Sigmoid colon (tissue), 7 donors: ENCODE measurements around the gene NXPH4. TPM values are rescaled to one million over a fixed set of nuclear protein-coding genes. Genes with fewer than 3 reads are reported as not detected.

Experiments used
- DNase-seq: peaks from one replicate; pipeline ENCODE4 v3.0.0-alpha.2; 2019
- H3K27ac ChIP-seq, 4 donors: fragments of 200-600 bp; sonication (generic); one replicate each; pipeline ENCODE4 v1.5.1; 2016 to 2019; ENCODE audit warnings: mild to moderate bottlenecking in 1 of 4
- H3K27me3 ChIP-seq, 3 donors: fragments of 200-600 bp; sonication (generic); one replicate each; pipeline ENCODE4 v1.5.1; 2019; ENCODE audit warnings: mild to moderate bottlenecking in 1 of 3
- H3K36me3 ChIP-seq, 4 donors: fragments of 200-600 bp; sonication (generic); one replicate each; pipeline ENCODE4 v1.5.1; 2016 to 2019
- H3K4me1 ChIP-seq, 4 donors: fragments of 200-600 bp; sonication (generic); one replicate each; pipeline ENCODE4 v1.5.1; 2017 to 2019
- H3K4me3 ChIP-seq, 4 donors: fragments of 200-600 bp; sonication (generic); one replicate each; pipeline ENCODE4 v1.5.1; 2017 to 2019; ENCODE audit warnings: mild to moderate bottlenecking in 2 of 4, moderate library complexity in 1 of 4
- H3K9me3 ChIP-seq, 4 donors: fragments of 200-600 bp in 3 of 4; sonication (generic) in 3 of 4; one replicate each; pipeline versions ENCODE4 v1.5.1 to v1.6.1; 2013 to 2019
- CTCF ChIP-seq, 4 experiments: fragments of 450-650 bp in 3 of 4; fragments of 200-600 bp in 1 of 4; IDR thresholded peaks; one replicate each; pipeline ENCODE4 v1.5.1; 2016 to 2019; ENCODE audit warnings: antibody characterized with exemption in 4 of 4, mild to moderate bottlenecking in 3 of 4, moderate library complexity in 2 of 4
- EP300 ChIP-seq, 4 donors: sonication (generic); formaldehyde crosslinking; IDR thresholded peaks; one replicate each; pipeline ENCODE4 v1.6.1; 2017; ENCODE audit warnings: antibody characterized with exemption in 4 of 4
- POLR2A ChIP-seq, 2 donors: fragments of 450-650 bp; IDR thresholded peaks; one replicate each; pipeline ENCODE4 v1.6.1; 2016; ENCODE audit warnings: antibody characterized with exemption in 2 of 2, mild to moderate bottlenecking in 2 of 2, moderate library complexity in 2 of 2
- POLR2AphosphoS5 ChIP-seq, 4 donors: sonication (generic); formaldehyde crosslinking; IDR thresholded peaks; one replicate each; pipeline ENCODE4 v1.6.1; 2017; ENCODE audit warnings: antibody characterized with exemption in 4 of 4
- WGBS, 2 donors: extraction: QIAGEN DNeasy Blood & Tissue Kit; methylation state at CpG; one replicate each; pipeline ENCODE4 v1.1.7; 2013; 5-methylcytosine and 5-hydroxymethylcytosine counted together
- intact Hi-C: fragments of 100-400 bp; cut with DNase I; formaldehyde crosslinking; loops from one replicate; pipeline ENCODE4 v1.15.1; 2023
- polyA plus RNA-seq, 3 donors: library from polyadenylated mRNA; stranded (reverse); fragments of 200-250 nt; gene quantifications; one replicate each; pipeline ENCODE4 v1.2.3, GENCODE V29; 2013
- total RNA-seq, 4 donors: library from RNA; depleted of rRNA; stranded (reverse); fragments of >200 nt; gene quantifications; one replicate each; pipeline ENCODE4 v1.1.0, GENCODE V29; 2016
- donor health status: healthy with polysubstance abuse.
- donor health status: Bipolar disorder and iron deficiency.
- donor health status: healthy.

Gene NXPH4
- total and polyA plus RNA-seq, 7 donors: 0.13 TPM; not detected in 6

DNA sequence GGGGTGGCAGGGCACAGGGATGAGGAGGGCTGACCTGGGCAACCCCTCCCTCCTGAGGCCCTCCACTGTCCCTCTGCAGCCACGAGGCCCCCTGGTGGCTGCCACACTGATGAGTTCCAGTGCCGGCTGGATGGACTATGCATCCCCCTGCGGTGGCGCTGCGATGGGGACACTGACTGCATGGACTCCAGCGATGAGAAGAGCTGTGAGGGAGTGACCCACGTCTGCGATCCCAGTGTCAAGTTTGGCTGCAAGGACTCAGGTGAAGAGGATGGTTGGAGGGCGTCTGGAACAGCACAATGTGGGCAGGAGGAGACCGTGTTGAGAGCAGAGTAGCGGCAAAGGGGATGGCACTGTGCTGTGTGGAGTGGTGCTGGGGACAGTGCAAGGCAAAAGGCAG is 43.5 kb upstream of the NXPH4 start:
- TF ChIP-seq EP300 (IDR thresholded peaks at IDR 0.05) (no peak), CTCF (IDR thresholded peaks at IDR 0.05) (peak; percentile 22 to 49 (median 41)), POLR2A (IDR thresholded peaks at IDR 0.05) (no peak), POLR2AphosphoS5 (IDR thresholded peaks at IDR 0.05) (no peak)
- intact Hi-C loops: loop anchor here (5.0 kb wide), 1 partner anchor 166 kb away; the partner anchor contains the start of gene ZBTB39
- peaks cover 29 to 71% (median 45%) of the 10 kb centered on the region in 4 donors for H3K36me3 ChIP-seq

GRCh38 chr12:57173683-57174082 is 42.9 kb upstream of the NXPH4 start:
- no peak for DNase-seq
- no peaks in the 10 kb centered on the region for H3K27me3 ChIP-seq
- intact Hi-C loops: loop anchor here (2.0 to 5.0 kb wide), 2 partner anchors 47 to 166 kb away; partner anchors contain the start of gene ZBTB39
- no peaks in the 10 kb centered on the region for H3K9me3 ChIP-seq
- TF ChIP-seq POLR2A (IDR thresholded peaks at IDR 0.05): no peak
- TF ChIP-seq CTCF (IDR thresholded peaks at IDR 0.05): no peak
- TF ChIP-seq EP300 (IDR thresholded peaks at IDR 0.05): no peak
- no peak for TF ChIP-seq POLR2AphosphoS5 (IDR thresholded peaks at IDR 0.05)
- peaks cover 0 to 32% (median 16%) of the 10 kb centered on the region in 4 donors for H3K4me1 ChIP-seq
- H3K4me3 ChIP-seq: no peak overlapping the region
- no peak overlapping the region for H3K27ac ChIP-seq
- WGBS, 2 donors: 90 to 93% methylated on average over 14 of the region's 14 CpGs
- peaks cover 28 to 71% (median 44%) of the 10 kb centered on the region in 4 donors for H3K36me3 ChIP-seq

More for the DNA sequence above, 43.5 kb upstream of the NXPH4 start:
- 63 to 64% methylated on average over 11 of the region's 11 CpGs for WGBS, 2 donors
- Histone ChIP-seq H3K27me3 (no peaks in the 10 kb centered on the region), H3K4me1 (peaks cover 0 to 32% (median 16%) of the 10 kb centered on the region in 4 donors), H3K27ac (peak overlapping the region in 2 of 4 donors; percentile 5 to 59), H3K4me3 (no peak overlapping the region), H3K9me3 (no peaks in the 10 kb centered on the region)
- DNase-seq: no peak

GRCh38 chr12:57175428-57176138 is 41.0 kb upstream of the NXPH4 start:
- 39 to 64% methylated on average over 29 of the region's 29 CpGs for WGBS, 2 donors
- Histone ChIP-seq H3K4me3 (no peak overlapping the region), H3K27ac (peak overlapping the region; percentile 20 to 64 (median 38)), H3K9me3 (no peaks in the 10 kb centered on the region), H3K27me3 (no peaks in the 10 kb centered on the region), H3K4me1 (peaks cover 0 to 32% (median 16%) of the 10 kb centered on the region in 4 donors), H3K36me3 (peaks cover 38 to 72% (median 49%) of the 10 kb centered on the region in 4 donors)
- intact Hi-C loops: loop anchor here (2.0 kb wide), 1 partner anchor 49 kb away; no protein-coding TSS in a partner anchor
- peak; percentile 95 for DNase-seq
- TF ChIP-seq POLR2A (IDR thresholded peaks at IDR 0.05): no peak
- no peak for TF ChIP-seq EP300 (IDR thresholded peaks at IDR 0.05)
- TF ChIP-seq POLR2AphosphoS5 (IDR thresholded peaks at IDR 0.05): peak in 1 of 4 donors; percentile 26
- TF ChIP-seq CTCF (IDR thresholded peaks at IDR 0.05): peak; percentile 82 to 90 (median 85)

- intact Hi-C loops: no loop called here
- TF ChIP-seq POLR2AphosphoS5 (IDR thresholded peaks at IDR 0.05): no peak
- peak in 1 of 4 experiments; percentile 14 for TF ChIP-seq CTCF (IDR thresholded peaks at IDR 0.05)
- H3K27ac ChIP-seq: peak overlapping the region in 2 of 4 donors; percentile 26 to 64
- no peak overlapping the region for H3K4me3 ChIP-seq
- peaks cover 0 to 27% (median 16%) of the 10 kb centered on the region in 4 donors for H3K4me1 ChIP-seq
- H3K9me3 ChIP-seq: no peaks in the 10 kb centered on the region
- no peaks in the 10 kb centered on the region for H3K27me3 ChIP-seq
- DNase-seq: no peak
- WGBS, 2 donors: 86 to 93% methylated on average over 9 of the region's 9 CpGs
- H3K36me3 ChIP-seq: peaks cover 41 to 77% (median 55%) of the 10 kb centered on the region in 4 donors
These were observed 40.5 kb upstream of the NXPH4 start for GRCh38 chr12:57176139-57176477.
